Nucleus accumbens (tissue), 56 donors: ENCODE results near the gene HTR3D.
A peak's percentile ranks its signal among the peaks of the same experiment; 100 is the strongest.
"Not testable (repeated sequence)": the region's sequence is repeated elsewhere in the genome, so short reads cannot be mapped to it uniquely, and the experiment has no call there.

Experiments used
- DNase-seq, 56 donors: peaks; one replicate each; lab custom pipeline; 2025; lab: John Stamatoyannopoulos, UW

The HTR3D gene, protein sequence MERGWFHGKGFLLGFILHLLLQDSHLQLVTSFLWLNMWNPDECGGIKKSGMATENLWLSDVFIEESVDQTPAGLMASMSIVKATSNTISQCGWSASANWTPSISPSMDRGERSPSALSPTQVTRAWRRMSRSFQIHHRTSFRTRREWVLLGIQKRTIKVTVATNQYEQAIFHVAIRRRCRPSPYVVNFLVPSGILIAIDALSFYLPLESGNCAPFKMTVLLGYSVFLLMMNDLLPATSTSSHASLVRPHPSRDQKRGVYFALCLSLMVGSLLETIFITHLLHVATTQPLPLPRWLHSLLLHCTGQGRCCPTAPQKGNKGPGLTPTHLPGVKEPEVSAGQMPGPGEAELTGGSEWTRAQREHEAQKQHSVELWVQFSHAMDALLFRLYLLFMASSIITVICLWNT

DNA sequence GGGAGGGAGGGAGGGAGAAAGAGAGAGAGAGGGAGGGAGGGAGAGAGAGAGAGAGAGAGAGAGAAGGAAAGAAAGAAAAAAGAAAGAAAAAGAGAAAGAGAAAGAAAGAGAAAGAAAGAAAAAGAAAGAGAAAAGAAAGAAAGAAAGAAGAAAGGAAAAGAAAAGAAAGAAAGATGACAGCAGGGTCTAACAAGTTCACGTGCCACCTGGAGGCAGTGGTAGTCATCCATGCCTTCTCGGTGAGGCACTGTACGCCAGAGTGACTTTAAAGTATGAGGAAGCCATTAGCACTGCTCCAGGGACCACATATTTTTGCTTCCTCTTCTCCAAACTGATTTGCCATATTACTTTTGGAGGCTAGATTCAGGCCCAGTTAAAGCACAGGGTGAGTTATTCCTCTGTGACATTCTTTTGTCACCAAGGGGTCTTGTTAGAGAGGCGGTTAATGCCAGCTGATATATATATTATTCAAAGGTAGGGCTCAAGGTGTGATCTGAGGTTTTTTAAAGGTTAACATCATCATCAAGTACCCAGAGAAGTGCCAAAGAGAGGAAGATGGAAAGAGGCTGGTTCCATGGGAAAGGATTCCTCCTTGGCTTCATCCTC is at the start of gene HTR3D:
HTR3D (plus strand) TSS at position 556 of the 606 bp plus-strand sequence; CDS start at position 556, 0 bp downstream.
- no peak for DNase-seq

DNA sequence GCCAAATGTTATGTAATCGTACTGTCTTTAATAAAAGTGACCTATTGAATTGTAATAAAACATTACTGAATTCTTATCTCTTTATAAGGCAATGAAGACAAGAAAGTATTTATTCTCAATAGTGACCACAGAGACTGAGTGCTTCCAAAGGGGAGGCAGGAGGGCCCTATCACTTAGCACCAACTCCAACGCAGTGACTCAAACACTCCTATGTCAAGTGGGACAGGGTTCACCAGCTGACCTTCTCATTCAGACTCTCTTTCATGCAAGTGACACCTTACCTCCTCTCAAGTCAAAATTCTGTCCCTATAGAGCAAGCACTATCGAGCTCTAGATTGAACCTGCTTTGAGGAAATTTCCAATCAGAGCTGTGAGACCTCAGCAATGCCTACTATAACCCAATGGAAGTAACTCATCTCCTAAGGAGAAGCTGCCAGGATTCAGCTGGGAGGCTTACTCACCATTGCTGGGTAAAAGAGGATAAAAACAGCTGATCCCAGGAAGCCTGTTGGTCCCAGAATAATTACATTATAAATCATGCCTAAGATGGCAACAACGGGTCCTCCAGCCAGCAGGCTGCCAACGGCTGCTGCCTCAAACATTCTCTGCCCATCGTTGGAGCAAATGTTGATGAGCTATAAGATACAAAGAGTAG is 49.4 kb upstream of the HTR3D start:
- DNase-seq: no peak

DNA sequence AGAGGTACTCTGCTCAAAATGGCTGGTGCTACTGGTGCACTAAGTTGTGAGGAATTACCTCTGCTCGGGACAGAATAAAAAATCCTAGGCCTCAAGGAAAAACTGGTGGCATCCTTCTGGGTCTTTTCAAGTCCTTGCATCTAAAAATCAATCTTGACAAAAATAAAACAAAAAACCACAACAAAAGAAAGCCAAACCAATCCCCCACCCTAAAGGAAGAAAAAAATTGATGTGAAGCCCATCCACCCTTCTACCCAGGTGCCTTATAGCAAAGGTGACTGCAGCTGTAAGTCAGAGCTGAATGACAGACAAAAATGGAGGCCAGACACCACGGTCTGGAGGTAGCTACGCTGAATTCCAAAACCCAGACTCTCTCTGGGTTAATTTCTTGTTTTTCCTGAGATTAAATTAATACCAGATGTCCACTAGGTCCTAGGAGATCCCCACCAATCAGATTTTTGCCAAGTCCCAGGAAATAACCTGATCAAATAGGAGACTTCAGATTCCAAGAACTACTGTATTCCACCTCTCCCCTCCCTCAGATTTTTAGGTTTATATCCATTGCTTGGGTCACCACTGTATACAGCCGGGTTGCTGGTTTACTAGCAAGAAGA is 47.3 kb upstream of the HTR3D start:
- DNase-seq: no peak

DNA sequence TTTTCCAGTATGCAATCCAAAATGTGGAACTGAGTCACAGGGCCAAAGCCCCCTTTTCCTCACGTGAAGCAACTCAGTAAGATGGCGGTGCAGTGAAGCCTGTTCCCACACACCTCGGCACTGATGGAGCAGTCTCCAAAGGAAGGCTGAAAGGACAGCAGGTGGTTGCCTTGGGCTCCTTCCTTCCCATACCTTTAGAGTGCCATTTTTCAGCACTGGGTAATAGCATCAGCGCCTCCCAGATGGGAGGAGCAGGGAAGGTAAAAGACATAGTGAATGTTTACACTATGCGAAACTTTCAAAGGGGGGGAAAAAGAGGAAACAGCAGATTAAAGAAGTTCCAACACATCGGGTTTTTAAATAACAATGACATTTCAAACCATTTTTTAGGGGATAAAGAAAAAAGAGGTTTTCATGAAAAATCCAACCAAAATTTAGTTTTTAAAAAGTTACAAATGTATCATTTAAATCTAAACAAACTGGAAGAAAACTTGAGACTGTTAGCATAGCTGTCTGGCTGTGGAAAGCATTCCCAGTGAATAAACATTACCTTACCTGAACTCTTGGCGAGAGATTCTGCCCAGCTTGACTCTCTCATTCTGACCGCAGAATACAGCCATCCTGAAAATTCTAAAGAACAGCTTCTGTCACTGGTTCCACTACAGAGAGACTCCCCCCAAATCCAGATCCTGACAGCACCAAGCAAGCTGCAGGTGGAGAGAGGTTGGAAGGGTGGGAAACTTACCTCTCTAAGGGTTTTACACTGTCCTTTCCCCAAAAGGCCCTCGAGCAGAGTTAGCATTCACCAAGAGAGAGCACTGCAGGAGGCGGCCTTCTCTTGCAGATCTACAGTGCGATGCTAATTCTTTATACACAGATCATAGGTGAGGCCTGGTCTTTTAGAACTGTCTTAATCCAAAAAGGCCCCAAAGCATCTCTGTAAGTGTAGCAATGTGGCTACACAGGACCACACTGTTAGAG is 46.5 kb upstream of the HTR3D start:
- DNase-seq: no peak

DNA sequence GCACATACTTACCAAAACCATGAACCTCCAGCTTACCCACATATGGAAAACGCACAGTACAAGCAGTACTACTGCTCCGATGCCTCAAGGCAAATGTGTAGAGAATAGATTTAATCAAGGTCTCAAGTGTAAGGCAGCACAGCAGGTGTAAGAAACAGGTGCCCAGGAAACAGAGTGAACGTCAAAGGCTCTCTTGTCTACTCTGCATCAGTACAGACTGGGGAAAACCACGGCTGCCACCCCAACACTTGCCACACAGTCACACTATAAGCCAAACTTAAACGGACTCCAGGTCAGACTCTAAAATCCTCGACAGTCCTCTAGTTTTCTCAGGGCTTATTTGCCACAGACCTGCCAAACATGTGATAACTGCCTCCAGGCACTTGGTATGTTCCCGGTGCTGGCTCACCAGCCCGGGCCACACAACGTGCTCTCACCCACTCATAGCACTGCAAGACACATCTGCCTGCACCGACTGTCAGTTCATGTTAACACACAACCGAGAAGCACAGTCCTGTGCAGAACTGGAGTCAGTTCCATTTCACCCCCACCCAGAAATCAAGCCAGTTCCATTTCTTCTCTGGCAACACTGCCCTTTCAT is 44.4 kb upstream of the HTR3D start:
- DNase-seq: peak in 5 of 56 donors; percentile 6 to 15 (median 13)

DNA sequence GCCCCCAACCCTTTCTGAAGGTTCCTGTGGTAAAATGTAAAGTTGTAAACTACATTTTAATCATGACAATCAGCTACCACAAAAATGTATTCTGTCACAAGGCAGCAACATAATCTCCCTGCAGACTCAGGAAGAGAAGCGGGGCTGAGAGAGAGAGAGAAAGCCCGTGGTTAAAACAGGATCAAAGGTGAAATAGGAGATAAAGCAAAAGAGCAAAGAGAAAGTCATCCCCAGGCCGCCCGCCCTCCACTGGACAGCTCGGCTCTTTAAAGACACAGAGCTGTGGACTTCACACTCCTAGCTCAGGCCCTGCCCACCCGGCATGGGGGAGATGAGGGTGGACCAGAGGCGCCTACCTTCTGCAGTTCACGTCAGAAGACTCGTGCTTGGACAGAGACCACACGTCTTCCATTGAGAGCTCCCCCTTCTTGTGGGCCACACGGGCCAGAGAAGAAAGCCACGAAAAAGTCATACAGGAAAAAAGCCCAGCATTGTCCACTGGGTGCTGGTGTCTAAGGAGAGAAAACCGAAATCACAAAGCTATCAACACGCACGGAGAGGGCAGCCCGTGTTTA is 43.2 kb upstream of the HTR3D start:
- no peak for DNase-seq

DNA sequence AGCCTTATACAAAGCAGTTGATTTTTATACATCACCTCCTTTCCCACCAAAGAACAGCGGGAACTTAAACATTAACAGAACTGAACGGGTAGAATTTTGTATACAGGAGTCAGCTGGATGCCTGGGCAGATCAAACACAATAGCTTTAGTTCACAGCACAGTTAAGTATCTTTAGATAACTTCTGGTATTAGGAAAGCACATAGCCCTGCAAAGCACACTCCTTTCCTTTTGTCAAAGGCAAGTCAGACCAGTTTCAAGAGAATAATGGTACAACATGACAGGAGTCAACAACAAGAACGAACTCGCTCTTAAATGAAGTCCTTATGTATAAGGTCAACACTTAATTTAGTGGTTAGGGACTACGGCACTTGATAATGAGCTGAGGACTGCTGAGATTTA is 40.1 kb upstream of the HTR3D start:
- DNase-seq: no peak

DNA sequence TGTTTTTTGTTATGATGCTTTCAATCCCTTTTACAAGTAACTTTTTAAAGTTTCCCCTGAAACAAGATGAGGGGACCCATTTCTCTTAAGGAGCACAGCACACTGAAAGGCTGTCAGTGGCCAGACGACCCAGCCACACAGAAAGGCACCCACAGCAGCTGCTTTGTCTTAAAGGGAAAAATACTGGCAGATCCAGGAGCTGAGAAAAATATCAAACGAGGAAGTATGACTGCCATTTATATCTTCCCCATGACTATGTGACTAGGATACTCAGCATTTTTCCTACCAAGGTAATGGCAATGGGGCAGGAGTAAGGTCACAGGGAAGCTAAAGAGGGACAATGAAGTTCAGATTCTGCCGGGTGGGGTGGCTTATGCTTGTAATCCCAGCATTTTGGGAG is 29.8 kb upstream of the HTR3D start:
- DNase-seq: no peak

DNA sequence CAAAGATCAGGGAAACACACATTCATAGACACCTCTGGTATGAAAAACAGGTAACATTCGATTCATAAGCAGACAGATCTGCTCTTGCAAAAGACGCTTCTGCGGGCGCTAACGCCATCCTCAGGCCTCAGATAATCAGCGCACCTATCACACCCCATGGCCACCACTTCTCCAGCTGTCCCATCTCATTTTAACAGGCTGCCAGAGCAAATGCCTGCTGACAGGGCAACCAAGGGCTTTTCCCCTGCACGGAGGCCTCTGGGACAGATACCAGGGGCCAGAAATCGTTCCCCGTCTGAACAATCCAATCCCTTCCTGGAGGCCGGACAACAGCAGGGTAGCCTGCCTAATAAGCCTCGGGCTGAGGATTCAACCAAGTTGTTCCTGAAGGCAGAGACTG is 29.1 kb upstream of the HTR3D start:
- no peak for DNase-seq

DNA sequence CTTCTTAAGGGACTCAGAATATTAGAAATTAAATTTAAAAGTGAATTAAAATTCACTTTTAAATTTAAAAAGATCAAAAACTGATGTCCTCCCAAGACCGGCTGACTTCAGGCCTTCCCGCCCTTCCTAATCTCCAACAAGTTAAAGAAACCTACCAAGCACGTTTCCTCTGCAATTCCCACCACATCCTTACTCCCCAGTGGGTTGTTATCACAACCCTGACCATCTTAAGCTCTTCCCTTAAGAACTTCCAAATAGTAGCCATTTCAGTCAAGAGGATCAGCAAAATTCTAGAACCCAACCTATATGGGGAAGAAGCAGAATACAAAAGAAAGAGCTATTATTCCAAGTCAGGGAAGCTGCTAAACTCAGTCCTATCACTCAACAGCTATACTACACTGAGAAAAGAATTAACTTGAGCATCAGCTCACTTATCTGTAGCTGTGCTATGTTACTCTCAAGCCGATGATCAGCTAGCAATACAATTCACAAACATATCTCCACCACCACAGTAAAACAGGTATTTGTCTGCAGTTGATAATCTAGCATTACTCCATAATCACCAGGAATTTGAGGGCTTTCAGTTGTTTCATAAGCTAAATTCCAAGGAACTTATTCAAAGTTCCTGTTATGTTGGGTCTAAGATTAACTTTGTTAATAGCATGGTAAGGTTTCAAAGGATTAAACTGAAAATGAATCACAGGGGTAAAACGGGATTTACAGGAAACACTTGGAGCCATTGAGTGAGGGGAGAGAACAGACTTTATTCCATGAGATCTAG is 28.2 kb upstream of the HTR3D start:
- no peak for DNase-seq

DNA sequence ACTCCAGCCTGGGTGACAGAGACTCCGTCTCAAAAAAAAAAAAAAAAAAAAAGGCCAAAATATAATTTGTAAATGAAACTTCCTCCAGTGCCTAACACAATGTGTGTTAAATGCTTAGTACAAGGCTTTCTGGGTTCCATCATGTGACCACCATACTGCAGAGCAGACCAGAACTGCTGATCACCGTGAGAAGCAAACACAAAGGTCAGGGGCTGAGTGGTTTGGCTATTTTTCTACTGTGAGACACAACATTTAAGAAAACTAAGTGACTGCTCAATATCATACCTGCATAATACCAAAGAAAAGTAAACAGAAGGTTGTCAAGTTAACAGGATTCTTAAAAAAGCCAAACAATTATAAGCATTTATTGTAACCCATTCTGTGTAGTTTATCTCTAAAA is 27.1 kb upstream of the HTR3D start:
- no peak for DNase-seq

DNA sequence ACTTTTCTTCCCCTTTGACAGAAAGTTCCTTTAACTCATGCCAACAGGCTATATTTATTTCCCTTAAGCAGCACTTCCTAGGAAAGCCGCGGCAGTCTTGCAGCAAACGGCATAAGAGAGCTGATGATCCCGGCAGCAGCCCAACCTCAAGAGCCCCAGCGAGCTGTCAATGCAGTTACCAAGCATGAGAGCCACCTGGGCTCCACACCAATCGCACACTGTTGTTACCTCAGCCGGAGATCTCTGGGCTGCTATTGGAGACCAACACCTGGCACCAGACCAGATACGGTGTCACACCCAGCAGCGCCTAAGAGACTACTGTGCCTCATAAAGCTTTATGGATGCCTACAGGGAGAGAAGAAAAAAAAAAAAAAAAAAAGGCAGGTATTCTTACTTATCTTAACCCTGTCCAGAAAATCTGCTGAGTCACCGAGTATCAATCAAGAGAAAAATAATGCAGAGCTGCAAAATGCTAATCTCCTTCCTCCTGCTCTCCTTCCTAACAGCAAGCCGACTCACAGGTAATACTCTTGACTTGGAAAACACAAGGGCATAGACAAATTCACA is 25.5 kb upstream of the HTR3D start:
- peak in 17 of 56 donors; percentile 1 to 40 (median 9) for DNase-seq

DNA sequence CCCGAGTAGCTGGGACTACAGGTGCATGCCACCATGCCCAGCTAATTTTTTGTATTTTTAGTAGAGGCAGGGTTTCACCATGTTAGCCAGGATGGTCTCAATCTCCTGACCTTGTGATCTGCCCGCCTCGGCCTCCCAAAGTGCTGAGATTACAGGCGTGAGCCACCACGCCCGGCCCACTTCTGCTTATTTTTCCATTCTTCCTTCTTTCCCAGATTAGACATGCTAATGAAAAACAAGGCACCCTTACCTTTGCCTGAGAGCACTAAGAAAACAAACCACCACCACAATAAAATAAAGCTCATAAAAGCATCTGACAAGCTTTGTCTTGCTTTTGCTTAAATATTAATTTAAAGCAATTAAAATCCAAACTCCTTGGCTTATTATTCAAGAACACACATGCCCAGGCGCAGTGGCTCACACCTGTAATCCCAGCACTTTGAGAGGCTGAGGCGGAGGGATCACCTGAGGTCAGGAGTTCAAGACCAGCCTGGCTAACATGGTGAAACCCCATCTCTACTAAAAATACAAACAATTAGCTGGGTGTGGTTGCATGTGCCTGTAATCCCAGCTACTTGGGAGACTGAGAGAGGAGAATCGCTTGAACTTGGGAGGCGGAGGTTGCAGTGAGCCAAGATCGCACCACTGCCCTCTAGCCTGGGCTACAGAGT is 24.3 kb upstream of the HTR3D start:
- DNase-seq: not testable (repeated sequence)

DNA sequence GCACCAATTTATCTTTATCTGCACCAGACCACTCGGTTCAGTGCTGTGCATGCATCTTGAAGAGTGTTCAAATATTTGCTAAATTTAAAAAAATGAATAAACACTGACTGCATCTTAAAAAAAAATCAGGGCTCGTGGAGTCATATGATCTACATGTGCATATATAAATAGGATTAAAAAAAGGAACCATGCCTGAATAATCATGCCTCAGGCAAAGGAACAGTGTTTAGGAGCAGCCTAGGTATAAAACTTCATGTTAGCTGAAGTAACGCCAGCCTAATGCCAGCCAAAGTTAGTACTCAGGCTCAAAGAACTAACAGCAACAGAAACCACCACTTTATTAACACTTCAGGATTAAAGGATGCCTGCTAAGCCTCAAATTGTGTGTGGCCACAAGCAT is 23.4 kb upstream of the HTR3D start:
- no peak for DNase-seq

DNA sequence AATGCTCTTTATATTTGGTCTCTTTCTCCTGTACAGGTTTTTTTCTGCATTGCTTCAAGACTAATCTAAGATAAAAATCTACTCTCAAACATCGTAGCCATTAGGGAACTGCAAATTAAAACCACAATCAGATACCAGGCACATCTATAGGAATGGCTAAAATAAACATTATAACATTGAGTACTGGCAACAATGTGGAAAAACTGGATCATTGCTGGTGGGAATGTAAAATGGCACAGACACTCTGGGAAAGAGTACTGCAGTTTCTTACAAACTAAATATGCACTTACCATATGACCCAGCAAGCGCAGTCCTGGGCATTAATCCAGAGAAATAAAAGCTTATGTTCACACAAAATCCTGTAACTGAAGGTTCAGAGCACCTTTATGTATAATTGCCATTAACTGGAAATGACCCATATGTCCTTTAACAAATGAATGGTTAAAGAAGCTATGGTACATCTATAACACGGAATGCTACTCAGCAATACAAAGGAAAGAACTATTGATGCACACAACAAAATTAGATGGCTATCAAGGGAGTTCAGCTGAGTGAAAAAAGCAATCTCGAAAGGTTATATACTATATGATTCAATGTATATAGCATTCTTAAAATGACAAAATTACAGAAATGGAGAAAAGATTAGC is 20.2 kb upstream of the HTR3D start:
- DNase-seq: no peak

DNA sequence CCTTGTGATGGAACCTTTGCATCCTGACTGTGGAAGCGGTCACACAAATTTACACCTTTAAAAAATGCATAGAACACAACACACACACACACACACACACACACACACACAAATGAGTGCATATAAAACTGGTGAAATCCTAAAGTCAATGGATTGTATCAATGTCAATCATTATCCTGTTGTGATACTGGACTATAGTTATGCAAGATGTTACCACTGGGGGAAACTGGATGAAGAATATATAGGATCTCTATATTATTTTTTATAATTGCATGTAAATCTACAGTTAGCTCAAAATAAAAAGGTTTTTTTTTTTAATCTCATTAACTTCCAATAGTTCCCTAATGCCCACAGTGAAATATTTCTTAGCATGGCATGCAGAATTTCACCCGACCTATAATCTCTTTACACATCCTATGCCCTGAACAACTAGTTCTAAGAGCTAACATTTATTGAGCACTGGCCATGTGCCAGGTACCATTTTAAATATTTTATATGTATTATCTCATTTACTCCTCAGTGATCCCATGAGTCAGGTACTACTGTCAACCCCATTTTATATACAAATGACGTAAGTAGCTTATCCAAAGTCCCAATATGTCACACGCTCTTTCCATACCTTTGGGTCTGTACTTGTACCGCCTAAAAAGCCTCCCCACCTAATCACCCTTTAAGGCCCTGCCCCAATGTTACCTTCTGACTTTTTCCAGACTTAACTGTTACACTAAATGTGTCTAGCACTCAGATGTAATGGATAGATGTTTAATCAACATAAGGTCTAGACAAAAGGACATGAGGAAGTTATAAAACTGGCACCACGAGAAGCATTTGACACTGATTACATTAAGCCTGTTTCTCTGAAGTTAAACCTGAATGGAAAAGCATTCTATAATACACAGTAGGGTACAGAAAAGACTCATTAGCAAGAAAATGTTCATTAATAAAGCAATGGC is 19.3 kb upstream of the HTR3D start:
- DNase-seq: no peak
